Kidney tubule cell (primary cell): ENCODE results near the gene LYPD8.

Experiments
- DNase-seq: peaks from one replicate; pipeline ENCODE4 v3.0.0-alpha.2; 2018; ENCODE audit warnings: low spot score

The LYPD8 gene

DNA sequence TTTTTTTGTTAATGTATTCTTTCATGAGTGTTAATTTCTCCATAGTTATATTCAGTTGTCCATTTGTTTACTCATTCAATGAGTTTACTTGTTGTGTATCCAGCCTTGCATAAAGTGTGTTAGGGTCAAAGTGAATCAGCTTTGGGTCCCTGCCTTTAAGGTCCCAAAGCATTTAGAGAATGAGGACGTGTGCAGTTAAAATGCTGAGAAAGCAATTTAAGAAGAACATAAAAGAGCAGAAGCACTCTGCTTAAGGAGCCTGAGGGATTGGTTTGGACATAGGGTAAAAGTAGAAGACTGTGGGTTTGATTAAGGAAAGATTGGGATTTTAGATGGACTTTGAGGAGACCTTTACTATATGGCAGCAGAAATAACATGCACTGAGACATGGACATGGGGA is 56.5 kb downstream of the LYPD8 start:
- no peak for DNase-seq

DNA sequence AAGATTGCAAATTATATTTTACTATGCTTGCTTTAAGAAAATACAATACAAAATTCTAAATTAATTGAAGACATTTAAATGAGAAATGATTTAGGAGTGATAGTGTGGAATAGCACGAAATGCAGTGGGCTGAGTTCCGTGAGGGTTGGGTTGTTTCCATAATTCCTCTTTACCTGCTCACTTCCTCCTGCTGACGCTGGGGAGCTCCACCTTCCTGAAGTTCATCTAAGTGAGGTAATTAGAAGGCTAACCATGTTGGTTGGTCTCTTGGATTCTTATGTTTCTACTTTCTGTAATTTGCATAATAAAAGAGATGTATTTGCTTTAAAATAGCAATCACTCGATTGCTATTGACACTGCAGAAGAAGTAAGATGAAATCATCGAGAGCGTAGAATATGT is 57.7 kb downstream of the LYPD8 start:
- DNase-seq: no peak

DNA sequence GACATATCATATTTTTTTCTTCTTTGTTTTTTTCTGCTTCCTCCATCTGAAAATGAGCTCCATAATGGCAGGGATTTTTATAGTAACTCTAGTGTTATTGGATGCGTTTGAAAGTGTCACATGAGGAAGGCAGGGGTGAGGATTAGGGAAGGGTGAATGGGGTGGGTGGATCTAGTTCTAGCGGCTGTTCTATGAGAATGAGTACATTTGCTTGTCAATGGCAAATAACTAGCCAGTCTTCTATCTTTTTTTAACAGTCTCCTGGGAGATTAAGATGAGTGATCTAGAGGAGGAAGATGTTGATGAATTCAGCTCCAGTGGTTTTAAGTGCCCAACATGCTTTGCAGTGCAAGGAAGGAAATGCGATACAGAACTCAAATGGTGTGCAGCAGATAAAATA is 58.8 kb downstream of the LYPD8 start:
- DNase-seq: no peak

DNA sequence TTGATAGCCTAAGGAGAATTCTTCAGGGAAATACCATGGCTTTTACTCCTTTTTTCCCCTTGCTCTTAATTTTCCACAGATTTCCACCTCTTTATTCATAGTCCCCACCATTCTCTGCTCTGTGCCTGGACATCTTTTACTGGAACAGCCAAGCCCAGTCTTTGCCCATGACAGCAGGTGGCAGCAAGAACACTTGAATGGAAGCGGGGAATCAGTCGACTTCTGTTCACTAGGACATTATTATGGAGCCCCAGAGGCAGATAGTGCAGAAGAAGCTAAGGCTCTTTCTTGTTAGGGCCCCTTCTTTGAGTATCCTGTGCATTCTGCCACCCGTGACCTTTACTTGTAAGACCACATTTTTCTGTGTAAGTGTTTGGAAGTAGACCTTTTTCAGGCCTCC is 59.3 kb downstream of the LYPD8 start:
- peak; percentile 19 for DNase-seq

DNA sequence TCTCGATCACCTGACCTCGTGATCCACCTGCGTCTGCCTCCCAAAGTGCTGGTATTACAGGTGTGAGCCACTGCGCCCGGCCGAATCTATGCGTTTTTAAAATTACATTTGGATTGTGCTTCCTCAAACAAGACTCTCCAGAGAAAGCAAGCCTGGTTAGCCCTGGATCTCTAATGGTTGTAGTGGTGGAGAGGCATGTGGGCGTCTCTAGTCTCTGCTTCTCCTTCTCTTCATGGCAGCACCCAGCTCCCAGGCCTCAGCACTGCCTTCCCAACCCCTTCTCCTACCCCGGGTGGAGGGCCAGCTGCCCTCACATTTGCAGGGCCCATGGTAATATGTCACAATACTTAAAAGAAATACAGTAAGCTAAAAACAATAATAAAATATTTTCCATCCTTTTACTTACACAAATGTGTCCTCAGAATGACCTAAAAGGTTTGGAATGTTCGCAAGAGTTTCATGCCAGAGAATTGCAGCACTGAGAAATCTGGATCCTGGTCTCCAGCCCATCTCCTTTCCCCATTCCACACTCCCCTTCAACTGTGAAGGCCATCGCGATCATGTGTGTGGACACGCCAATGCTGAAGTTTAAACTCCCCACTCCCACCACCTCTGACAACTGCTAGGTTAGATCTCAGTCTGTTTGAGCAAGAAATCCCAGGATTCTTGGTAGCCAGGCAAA is 60.0 kb downstream of the LYPD8 start:
- DNase-seq: peak; percentile 72

DNA sequence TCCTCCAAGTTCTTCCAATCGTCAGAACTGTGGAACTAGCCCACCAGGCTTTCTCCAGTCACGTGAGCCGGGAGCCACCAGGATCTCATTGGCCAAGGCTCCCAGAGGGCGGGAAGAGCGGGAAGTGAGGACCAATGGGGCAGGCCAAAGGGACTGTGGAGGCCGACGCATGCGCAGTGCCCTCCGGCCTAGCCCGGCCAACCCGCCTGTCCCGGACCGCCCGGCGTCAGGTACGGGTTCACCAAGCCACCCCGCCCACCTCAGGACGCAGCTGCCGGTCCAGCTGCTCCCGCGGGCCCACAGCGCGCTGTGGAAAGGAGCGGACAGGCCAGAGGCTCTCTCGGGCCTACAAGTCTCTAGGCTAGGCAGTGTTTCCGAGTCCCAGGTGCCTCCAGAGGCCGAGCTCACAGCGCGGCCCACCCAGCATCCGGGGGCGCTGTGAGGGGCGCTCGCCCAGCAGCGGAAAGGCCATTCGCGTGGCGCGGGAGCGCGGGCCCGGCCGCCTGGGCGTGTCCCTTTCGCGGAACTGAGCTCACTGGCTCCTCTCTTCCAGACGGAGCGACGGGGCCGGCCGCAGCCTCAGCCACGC is 63.9 kb downstream of the LYPD8 start:
- no peak for DNase-seq
